GM06990 (cell line): Measurements from ENCODE around the gene S100B.

Experiments used
- DNase-seq: peaks from one replicate; pipeline ENCODE4 v3.0.0-alpha.2; 2011; ENCODE audit not compliant: insufficient read length; ENCODE audit errors: extremely low read depth
- H3K27me3 ChIP-seq: replicated peaks from 2 replicates; pipeline ENCODE4 v1.6.0; 2011; ENCODE audit warnings: low read length; ENCODE audit not compliant: control insufficient read depth, insufficient read depth
- H3K36me3 ChIP-seq: 2 replicates; pipeline ENCODE4 v1.5.1; 2011; ENCODE audit warnings: low read length; ENCODE audit not compliant: control insufficient read depth, insufficient read depth
- H3K4me3 ChIP-seq: replicated peaks from 2 replicates; pipeline ENCODE4 v1.5.1; 2011; ENCODE audit warnings: low read depth, mild to moderate bottlenecking, control low read depth, low read length
- TF ChIP-seq, protein P1 (sequence below): IDR thresholded peaks from 2 replicates; pipeline ENCODE4 v1.5.1; 2011; ENCODE audit warnings: low read length, control low read depth, mild to moderate bottlenecking, inconsistent platforms; ENCODE audit not compliant: insufficient read depth, poor library complexity, severe bottlenecking

Gene S100B

DNA sequence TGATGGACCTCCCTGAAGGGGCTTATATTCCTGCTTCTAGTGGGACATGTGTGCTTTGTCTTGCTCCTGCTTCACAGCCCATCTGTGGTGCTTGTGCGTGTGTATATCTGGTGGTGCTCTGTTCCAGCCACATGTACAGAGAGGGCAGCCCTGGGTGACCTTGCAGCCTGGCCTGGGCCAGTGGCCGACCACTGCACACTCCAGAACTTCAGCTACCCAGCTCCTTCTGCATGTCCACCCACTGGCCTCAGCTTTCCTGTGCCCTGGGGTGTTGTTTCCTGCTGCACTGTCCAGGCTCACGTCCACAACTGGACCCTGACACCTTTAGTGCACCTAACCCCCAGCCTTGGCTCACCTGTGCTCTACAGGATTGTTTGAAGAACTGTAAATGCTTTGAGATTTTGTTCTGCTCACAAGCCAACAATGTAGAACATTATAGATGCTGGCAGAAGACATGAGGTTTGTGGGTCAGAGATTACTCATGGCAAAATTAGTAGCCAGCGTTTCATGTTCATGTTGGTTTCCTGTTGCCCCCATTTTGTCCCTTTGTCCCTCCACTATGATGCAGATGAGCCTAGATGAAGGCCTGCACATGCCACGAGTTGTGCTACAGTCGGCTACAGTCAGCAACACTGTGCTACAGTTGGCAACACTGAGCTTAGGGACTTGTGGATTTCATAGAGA, 5.3 kb upstream of the S100B start:
- TF ChIP-seq, protein P1, sequence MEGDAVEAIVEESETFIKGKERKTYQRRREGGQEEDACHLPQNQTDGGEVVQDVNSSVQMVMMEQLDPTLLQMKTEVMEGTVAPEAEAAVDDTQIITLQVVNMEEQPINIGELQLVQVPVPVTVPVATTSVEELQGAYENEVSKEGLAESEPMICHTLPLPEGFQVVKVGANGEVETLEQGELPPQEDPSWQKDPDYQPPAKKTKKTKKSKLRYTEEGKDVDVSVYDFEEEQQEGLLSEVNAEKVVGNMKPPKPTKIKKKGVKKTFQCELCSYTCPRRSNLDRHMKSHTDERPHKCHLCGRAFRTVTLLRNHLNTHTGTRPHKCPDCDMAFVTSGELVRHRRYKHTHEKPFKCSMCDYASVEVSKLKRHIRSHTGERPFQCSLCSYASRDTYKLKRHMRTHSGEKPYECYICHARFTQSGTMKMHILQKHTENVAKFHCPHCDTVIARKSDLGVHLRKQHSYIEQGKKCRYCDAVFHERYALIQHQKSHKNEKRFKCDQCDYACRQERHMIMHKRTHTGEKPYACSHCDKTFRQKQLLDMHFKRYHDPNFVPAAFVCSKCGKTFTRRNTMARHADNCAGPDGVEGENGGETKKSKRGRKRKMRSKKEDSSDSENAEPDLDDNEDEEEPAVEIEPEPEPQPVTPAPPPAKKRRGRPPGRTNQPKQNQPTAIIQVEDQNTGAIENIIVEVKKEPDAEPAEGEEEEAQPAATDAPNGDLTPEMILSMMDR = no peak
- DNase-seq = no peak
- Histone ChIP-seq H3K36me3 (no peaks in the 10 kb centered on the region), H3K27me3 (no peaks in the 10 kb centered on the region), H3K4me3 (no peak overlapping the region)

GRCh38 chr21:46608672-46609111, 3.8 kb upstream of the S100B start:
- H3K36me3 ChIP-seq = no peaks in the 10 kb centered on the region
- TF ChIP-seq, protein P1 = no peak
- no peaks in the 10 kb centered on the region for H3K27me3 ChIP-seq
- DNase-seq = peak; percentile 64
- peak overlapping the region; percentile 6 for H3K4me3 ChIP-seq

GRCh38 chr21:46607636-46608035, 2.8 kb upstream of the S100B start:
- TF ChIP-seq, protein P1 = no peak
- no peak overlapping the region for H3K4me3 ChIP-seq
- H3K36me3 ChIP-seq = no peaks in the 10 kb centered on the region
- H3K27me3 ChIP-seq = no peaks in the 10 kb centered on the region
- DNase-seq = no peak

DNA sequence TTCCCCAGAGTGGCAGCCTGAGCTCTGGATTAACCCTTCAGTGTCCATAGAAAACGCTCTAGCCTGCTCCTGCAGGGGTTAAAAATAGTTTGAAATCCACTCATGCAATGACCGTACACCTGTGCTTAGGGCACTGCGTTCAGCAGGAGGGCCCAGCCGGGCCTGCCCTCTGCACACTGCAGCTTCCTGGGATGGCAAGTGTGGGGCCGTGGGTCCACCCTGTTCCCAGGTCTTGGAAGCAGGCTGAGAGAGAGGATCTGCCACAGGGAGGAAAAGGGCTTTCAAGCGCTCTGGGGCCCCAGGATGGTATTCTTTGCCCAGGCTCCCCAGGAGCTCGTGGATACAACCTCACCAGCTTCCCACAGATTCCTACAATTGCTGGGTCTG, 1.5 kb upstream of the S100B start:
- Histone ChIP-seq H3K27me3 (no peaks in the 10 kb centered on the region), H3K4me3 (no peak overlapping the region), H3K36me3 (no peaks in the 10 kb centered on the region)
- TF ChIP-seq, protein P1 = no peak
- no peak for DNase-seq

GRCh38 chr21:46605767-46606426, 1.0 kb upstream of the S100B start:
- no peaks in the 10 kb centered on the region for H3K27me3 ChIP-seq
- TF ChIP-seq, protein P1 = no peak
- no peak overlapping the region for H3K4me3 ChIP-seq
- peak; percentile 48 for DNase-seq
- no peaks in the 10 kb centered on the region for H3K36me3 ChIP-seq
